ENCODE results near the gene NAT9. TPM values are rescaled to one million over a fixed set of nuclear protein-coding genes. Genes with fewer than 3 reads are reported as not detected.

NAT9 gene
- total and polyA plus RNA-seq, 2 donors, result 20.7 to 33.3 TPM

- 1% methylated on average over 67 of the region's 67 CpGs for WGBS
- DNase-seq (ENCODE audit: extremely low spot score), result no peak
- H3K27ac ChIP-seq (ENCODE audit: low read depth), result peak within 1 kb of the TSS; percentile 62
- H3K4me3 ChIP-seq (ENCODE audit: low read depth, low read length), result peak within 1 kb of the TSS; percentile 46
- H3K36me3 ChIP-seq (ENCODE audit: insufficient read depth), result no peaks in the 10 kb centered on the region
- no peaks in the 10 kb centered on the region for H3K4me1 ChIP-seq (ENCODE audit: insufficient read depth)
Measured at GRCh38 chr17:74736513-74737298, 39.4 kb downstream of the NAT9 start, which contains the start of gene RAB37. RAB37 (plus strand) TSS chr17:74737256; CDS start chr17:74737273, 17 bp downstream.

GRCh38 chr17:74734256-74734655 lies 41.9 kb downstream of the NAT9 start:
- no peaks in the 10 kb centered on the region for H3K36me3 ChIP-seq (ENCODE audit: insufficient read depth)
- WGBS, result 93% methylated on average over 3 of the region's 3 CpGs
- no peak for DNase-seq (ENCODE audit: extremely low spot score)
- H3K4me1 ChIP-seq (ENCODE audit: insufficient read depth), result no peaks in the 10 kb centered on the region
- H3K4me3 ChIP-seq (ENCODE audit: low read depth, low read length), result no peak overlapping the region
- no peak overlapping the region for H3K27ac ChIP-seq (ENCODE audit: low read depth)

DNA sequence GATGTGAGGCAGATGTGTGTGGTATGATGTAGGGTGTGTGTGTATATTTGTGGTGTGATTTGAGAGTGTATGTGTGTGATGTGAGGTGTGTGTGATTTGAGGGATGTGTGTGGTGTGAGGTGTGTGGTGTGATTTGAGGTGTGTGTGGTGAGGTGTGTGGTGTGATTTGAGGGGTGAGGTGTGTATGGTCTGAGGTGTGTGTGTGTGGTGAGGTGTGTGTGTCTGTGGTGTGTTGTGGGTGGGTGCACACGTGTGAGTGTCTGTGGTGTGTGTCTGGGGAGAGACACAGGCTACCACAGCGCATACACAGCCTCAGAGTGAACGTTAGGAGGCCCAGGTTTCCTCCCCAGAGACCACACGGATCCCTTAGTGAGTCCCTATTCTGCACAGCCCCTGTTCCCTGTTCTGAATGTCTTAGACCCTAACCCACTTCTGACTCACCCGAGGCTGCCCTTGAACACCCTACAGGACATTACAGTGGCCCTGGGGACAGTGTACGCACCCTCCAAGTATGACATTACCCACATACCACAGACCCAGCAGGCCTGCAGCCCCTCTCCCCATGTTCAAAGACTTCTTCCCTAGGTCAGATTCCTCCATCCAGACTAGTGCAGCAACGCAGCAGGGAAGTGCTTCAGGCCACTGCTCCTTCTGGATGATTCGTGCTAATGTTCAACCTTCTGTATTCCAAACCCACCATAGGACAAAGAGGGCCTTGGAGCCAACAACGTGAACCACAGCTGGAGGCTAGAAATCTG lies 42.6 kb downstream of the NAT9 start:
- no peaks in the 10 kb centered on the region for H3K36me3 ChIP-seq (ENCODE audit: insufficient read depth)
- WGBS, result 65% methylated on average over 9 of the region's 9 CpGs
- no peak for DNase-seq (ENCODE audit: extremely low spot score)
- no peaks in the 10 kb centered on the region for H3K4me1 ChIP-seq (ENCODE audit: insufficient read depth)
- no peak overlapping the region for H3K4me3 ChIP-seq (ENCODE audit: low read depth, low read length)
- H3K27ac ChIP-seq (ENCODE audit: low read depth), result no peak overlapping the region

DNA sequence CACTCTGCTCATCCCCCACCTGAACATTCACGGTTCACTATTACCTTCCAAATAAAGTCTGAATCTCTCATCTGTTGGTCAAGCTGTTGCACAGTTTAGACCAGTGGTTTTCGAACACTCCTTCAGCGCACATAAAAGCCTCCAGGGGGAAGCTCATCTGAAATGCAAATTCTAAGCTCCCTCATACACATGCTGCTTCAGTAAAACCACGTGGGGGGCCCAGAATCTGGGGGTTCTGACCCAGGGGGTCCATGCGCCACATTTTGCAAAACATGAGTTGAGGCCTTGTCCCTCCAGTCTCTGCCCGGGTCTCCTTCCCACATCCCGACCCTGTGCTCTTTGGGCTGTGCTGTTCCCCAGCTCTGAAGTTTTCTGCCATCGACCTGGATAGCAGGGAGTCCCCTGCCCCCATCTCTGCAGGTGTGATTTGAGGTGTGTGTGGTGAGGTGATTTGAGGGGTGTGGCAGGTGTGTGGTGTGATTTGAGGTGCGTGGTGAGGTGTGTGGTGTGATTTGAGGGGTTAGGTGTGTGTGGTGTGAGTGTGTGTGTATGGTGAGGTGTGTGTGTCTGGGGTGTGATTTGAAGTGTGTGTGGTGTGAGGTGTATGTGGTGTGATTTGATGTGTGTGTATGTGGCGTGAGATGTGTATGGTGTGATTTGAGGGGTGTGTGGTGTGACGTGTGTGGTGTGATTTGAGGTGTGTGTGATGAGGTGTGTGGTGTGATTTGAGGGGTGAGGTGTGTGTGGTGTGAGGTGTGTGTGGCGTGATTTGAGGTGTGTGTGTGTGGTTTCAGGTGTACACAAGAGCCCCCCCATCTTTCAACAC lies 43.9 kb downstream of the NAT9 start:
- H3K4me3 ChIP-seq (ENCODE audit: low read depth, low read length), result no peak overlapping the region
- WGBS, result 78% methylated on average over 12 of the region's 12 CpGs
- H3K36me3 ChIP-seq (ENCODE audit: insufficient read depth), result no peaks in the 10 kb centered on the region
- no peaks in the 10 kb centered on the region for H3K4me1 ChIP-seq (ENCODE audit: insufficient read depth)
- no peak overlapping the region for H3K27ac ChIP-seq (ENCODE audit: low read depth)
- no peak for DNase-seq (ENCODE audit: extremely low spot score)

GRCh38 chr17:74731347-74731605 lies 44.9 kb downstream of the NAT9 start:
- Histone ChIP-seq H3K4me3 (ENCODE audit: low read depth, low read length) (no peak overlapping the region), H3K36me3 (ENCODE audit: insufficient read depth) (no peaks in the 10 kb centered on the region), H3K4me1 (ENCODE audit: insufficient read depth) (no peaks in the 10 kb centered on the region), H3K27ac (ENCODE audit: low read depth) (no peak overlapping the region)
- no peak for DNase-seq (ENCODE audit: extremely low spot score)
- WGBS, result 78% methylated on average over 4 of the region's 4 CpGs

- no peaks in the 10 kb centered on the region for H3K36me3 ChIP-seq (ENCODE audit: insufficient read depth)
- H3K27ac ChIP-seq (ENCODE audit: low read depth), result no peak overlapping the region
- no peak overlapping the region for H3K4me3 ChIP-seq (ENCODE audit: low read depth, low read length)
- DNase-seq (ENCODE audit: extremely low spot score), result no peak
- H3K4me1 ChIP-seq (ENCODE audit: insufficient read depth), result no peaks in the 10 kb centered on the region
- WGBS, result 78% methylated on average over 16 of the region's 16 CpGs
Measured at GRCh38 chr17:74730491-74731346, 45.4 kb downstream of the NAT9 start.

GRCh38 chr17:74729866-74730265 lies 46.3 kb downstream of the NAT9 start:
- H3K36me3 ChIP-seq (ENCODE audit: insufficient read depth), result no peaks in the 10 kb centered on the region
- no peak for DNase-seq (ENCODE audit: extremely low spot score)
- no peak overlapping the region for H3K4me3 ChIP-seq (ENCODE audit: low read depth, low read length)
- 87% methylated on average over 15 of the region's 15 CpGs for WGBS
- no peaks in the 10 kb centered on the region for H3K4me1 ChIP-seq (ENCODE audit: insufficient read depth)
- H3K27ac ChIP-seq (ENCODE audit: low read depth), result no peak overlapping the region

GRCh38 chr17:74729368-74729767 lies 46.8 kb downstream of the NAT9 start:
- no peak overlapping the region for H3K27ac ChIP-seq (ENCODE audit: low read depth)
- H3K4me1 ChIP-seq (ENCODE audit: insufficient read depth), result no peaks in the 10 kb centered on the region
- H3K4me3 ChIP-seq (ENCODE audit: low read depth, low read length), result no peak overlapping the region
- WGBS, result 89% methylated on average over 5 of the region's 5 CpGs
- DNase-seq (ENCODE audit: extremely low spot score), result no peak
- H3K36me3 ChIP-seq (ENCODE audit: insufficient read depth), result no peaks in the 10 kb centered on the region

GRCh38 chr17:74728702-74729075 lies 47.5 kb downstream of the NAT9 start:
- DNase-seq (ENCODE audit: extremely low spot score), result no peak
- Histone ChIP-seq H3K4me3 (ENCODE audit: low read depth, low read length) (no peak overlapping the region), H3K27ac (ENCODE audit: low read depth) (no peak overlapping the region), H3K4me1 (ENCODE audit: insufficient read depth) (no peaks in the 10 kb centered on the region), H3K36me3 (ENCODE audit: insufficient read depth) (no peaks in the 10 kb centered on the region)
- 91% methylated on average over 3 of the region's 3 CpGs for WGBS

GRCh38 chr17:74728033-74728701 lies 48.0 kb downstream of the NAT9 start:
- WGBS, result 90% methylated on average over 3 of the region's 3 CpGs
- Histone ChIP-seq H3K4me1 (ENCODE audit: insufficient read depth) (no peaks in the 10 kb centered on the region), H3K36me3 (ENCODE audit: insufficient read depth) (no peaks in the 10 kb centered on the region), H3K27ac (ENCODE audit: low read depth) (no peak overlapping the region), H3K4me3 (ENCODE audit: low read depth, low read length) (no peak overlapping the region)
- no peak for DNase-seq (ENCODE audit: extremely low spot score)

GRCh38 chr17:74725111-74725510 lies 51.0 kb downstream of the NAT9 start:
- H3K27ac ChIP-seq (ENCODE audit: low read depth), result no peak overlapping the region
- 82% methylated on average over 3 of the region's 3 CpGs for WGBS
- DNase-seq (ENCODE audit: extremely low spot score), result no peak
- H3K4me3 ChIP-seq (ENCODE audit: low read depth, low read length), result no peak overlapping the region
- H3K4me1 ChIP-seq (ENCODE audit: insufficient read depth), result no peaks in the 10 kb centered on the region
- H3K36me3 ChIP-seq (ENCODE audit: insufficient read depth), result no peaks in the 10 kb centered on the region

- H3K4me1 ChIP-seq (ENCODE audit: insufficient read depth), result no peaks in the 10 kb centered on the region
- H3K36me3 ChIP-seq (ENCODE audit: insufficient read depth), result no peaks in the 10 kb centered on the region
- H3K27ac ChIP-seq (ENCODE audit: low read depth), result no peak overlapping the region
- WGBS, result 57% methylated on average over 5 of the region's 5 CpGs
- DNase-seq (ENCODE audit: extremely low spot score), result no peak
- H3K4me3 ChIP-seq (ENCODE audit: low read depth, low read length), result no peak overlapping the region
Measured at GRCh38 chr17:74723891-74724290, 52.3 kb downstream of the NAT9 start.

DNA sequence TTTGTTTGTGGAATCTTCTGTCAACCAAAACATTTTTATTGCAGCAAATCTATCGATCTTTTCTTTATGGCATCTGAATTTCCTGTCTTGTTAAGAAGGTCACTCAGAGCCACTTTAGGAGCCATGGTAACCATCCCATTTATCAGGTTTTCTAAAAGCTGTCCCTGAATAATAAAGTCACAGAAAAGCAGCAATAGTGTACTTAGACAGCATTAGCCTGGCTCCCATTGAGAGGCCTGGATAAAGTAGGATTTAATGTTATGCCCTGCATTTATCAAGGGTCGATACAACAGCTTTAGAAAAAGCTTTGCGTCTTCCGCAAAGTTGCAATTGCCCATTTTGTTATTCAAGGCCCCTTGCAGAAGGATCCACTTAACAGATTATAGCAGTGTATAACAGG lies 53.4 kb downstream of the NAT9 start:
- no peaks in the 10 kb centered on the region for H3K36me3 ChIP-seq (ENCODE audit: insufficient read depth)
- no peaks in the 10 kb centered on the region for H3K4me1 ChIP-seq (ENCODE audit: insufficient read depth)
- no peak overlapping the region for H3K27ac ChIP-seq (ENCODE audit: low read depth)
- WGBS, result 37% methylated on average over 4 of the region's 4 CpGs
- no peak overlapping the region for H3K4me3 ChIP-seq (ENCODE audit: low read depth, low read length)
- no peak for DNase-seq (ENCODE audit: extremely low spot score)
